ENCODE results near the gene NUDT22. TPM values are rescaled to one million over a fixed set of nuclear protein-coding genes. Genes with fewer than 3 reads are reported as not detected.
A peak's percentile ranks its signal among the peaks of the same experiment; 100 is the strongest.

Gene NUDT22
- total RNA-seq, 1 experiment from 2014 or later: 34.2 TPM

DNA sequence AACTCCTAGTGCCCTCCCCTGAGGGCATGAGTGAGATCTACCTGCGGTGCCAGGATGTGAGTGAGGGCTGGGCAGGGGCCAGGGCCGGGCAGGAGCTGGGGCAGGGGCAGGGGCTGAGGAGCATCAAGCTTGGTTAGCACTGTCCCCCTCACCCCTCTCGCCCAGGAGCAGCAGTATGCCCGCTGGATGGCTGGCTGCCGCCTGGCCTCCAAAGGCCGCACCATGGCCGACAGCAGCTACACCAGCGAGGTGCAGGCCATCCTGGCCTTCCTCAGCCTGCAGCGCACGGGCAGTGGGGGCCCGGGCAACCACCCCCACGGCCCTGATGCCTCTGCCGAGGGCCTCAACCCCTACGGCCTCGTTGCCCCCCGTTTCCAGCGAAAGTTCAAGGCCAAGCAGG lies 5.8 kb upstream of the NUDT22 start:
- DNase-seq: no peak
- Histone ChIP-seq H3K27me3 (no peaks in the 10 kb centered on the region), H3K9me3 (no peaks in the 10 kb centered on the region), H3K4me3 (no peak overlapping the region), H3K36me3 (peaks cover 7% of the 10 kb centered on the region; the same call in 1 of the 2 replicates)

DNA sequence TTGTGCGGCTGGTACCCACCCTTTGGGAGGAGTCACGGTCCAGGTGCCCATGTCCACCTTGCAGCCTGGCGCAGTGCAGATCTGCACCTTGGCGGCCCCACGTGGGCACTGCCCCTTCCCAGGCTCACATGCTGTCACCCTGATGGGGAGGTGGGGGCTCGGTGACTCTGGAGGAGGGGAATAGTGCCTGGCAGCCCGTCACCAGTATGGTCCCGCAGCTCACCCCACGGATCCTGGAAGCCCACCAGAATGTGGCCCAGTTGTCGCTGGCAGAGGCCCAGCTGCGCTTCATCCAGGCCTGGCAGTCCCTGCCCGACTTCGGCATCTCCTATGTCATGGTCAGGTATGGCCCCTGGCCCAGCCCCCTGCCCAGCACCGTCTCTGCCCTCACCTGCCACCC lies 5.3 kb upstream of the NUDT22 start:
- no peak for DNase-seq
- H3K36me3 ChIP-seq: peaks cover 7% of the 10 kb centered on the region; the same call in 1 of the 2 replicates
- no peaks in the 10 kb centered on the region for H3K27me3 ChIP-seq

DNA sequence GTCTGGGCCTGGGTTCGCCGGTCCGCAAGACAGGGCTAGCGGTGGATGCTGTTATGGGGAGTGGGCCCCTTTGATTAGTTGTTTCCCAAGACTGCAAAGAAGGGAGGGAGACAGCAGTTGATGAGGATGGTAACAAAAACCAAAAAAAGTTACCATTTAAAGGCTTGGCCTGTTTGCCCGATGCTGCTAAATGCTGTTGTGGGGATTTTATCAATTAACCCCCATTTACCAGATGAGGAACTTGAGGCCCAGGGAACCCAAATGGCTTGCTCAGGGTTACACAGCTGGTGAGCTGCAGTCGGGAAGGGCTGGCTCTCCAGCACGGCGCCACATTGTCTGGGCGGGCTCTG lies 3.4 kb upstream of the NUDT22 start:
- Histone ChIP-seq H3K9me3 (no peaks in the 10 kb centered on the region), H3K27me3 (no peaks in the 10 kb centered on the region), H3K36me3 (peaks cover 7% of the 10 kb centered on the region; the same call in 1 of the 2 replicates), H3K4me3 (no peak overlapping the region)
- DNase-seq: no peak

More for the DNA sequence above, 5.3 kb upstream of the NUDT22 start:
- H3K4me3 ChIP-seq: no peak overlapping the region
- H3K9me3 ChIP-seq: no peaks in the 10 kb centered on the region

DNA sequence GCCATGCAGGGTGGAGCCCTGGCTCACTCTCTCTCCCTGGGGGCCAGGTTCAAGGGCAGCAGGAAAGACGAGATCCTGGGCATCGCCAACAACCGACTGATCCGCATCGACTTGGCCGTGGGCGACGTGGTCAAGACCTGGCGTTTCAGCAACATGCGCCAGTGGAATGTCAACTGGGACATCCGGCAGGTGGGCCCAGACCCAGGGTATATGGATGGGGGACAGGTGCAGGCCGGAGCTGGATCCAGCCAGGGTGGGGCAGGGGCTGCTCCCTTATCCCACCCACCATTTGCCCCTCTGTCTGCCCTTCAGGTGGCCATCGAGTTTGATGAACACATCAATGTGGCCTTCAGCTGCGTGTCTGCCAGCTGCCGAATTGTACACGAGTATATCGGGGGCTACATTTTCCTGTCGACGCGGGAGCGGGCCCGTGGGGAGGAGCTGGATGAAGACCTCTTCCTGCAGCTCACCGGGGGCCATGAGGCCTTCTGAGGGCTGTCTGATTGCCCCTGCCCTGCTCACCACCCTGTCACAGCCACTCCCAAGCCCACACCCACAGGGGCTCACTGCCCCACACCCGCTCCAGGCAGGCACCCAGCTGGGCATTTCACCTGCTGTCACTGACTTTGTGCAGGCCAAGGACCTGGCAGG lies 2.9 kb upstream of the NUDT22 start:
- DNase-seq: no peak
- no peaks in the 10 kb centered on the region for H3K27me3 ChIP-seq
- no peaks in the 10 kb centered on the region for H3K9me3 ChIP-seq

DNA sequence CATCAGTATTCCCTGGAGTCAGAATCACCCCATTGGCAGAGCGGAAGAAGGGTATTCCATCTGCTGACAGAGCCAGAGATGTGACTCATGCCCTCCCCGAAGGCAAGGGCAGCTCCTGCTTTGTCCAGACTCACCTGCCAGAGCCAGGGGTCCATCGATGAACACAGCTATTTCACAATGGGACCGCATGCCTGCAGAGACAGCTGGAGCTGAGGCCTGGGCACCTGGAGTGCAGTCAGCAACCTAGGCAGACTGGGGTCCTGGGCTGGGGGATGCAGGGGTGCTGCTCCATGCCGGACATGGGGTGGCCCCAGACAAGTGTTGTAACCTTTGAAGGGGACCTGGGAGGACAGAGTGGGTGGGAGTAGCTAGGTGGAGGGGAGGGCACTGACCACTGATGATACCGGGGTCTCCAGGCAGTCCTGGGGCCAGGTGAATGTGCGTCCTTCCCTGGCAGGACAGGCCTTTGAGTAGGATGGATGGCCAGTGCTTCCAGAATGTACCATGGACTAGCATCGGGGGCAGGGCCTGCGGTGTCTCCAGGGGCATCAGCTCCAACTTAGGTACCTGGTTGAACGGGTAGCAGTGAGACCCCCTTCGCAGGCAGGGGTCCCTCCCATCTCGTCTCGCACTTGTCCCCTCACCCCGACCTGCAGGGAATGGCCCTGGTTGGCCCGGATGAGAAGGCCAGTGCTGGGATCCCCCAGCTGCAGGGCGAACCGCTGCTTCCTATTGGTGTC lies 1.8 kb upstream of the NUDT22 start:
- Histone ChIP-seq H3K9me3 (no peaks in the 10 kb centered on the region), H3K27me3 (no peaks in the 10 kb centered on the region), H3K36me3 (peaks cover 10% of the 10 kb centered on the region), H3K4me3 (no peak overlapping the region)
- no peak for DNase-seq

More for the DNA sequence above, 2.9 kb upstream of the NUDT22 start:
- Histone ChIP-seq H3K4me3 (no peak overlapping the region), H3K36me3 (peaks cover 7% of the 10 kb centered on the region; the same call in 1 of the 2 replicates)

DNA sequence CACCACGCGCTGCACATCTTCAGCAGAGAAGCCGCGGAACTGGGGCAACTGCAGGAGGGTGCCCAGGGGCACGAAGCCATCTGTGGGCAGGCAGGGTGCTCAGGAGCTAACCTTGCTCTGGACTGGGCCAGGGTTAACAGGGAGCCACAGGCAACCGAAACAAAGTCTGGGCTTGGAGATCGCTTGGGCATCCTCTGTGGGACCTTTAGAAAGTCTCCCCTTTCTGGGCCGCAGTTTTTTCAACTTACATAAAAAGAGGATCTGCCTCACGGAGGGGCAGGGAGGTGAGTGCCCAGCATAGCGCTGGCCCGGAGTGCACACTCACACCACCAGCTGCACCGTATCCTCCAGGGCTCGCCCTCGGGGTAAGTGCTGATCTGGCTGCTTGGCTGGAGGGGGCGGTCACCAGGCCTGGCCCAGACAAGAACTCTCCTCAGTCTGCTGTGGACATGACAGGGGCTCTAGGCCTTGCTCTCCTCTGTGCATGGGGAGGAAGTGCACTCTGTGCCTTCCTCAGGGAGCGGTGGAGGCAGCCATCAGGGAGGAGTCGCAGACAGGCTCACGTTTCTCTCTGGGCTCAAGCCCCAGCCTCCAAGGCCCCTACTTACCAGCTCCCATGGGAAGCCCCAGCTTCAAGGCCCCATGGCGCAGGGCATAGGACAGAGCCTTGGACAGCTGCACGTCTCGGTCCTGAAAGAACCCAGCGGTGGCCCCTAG lies 1.0 kb upstream of the NUDT22 start:
- H3K9me3 ChIP-seq: no peaks in the 10 kb centered on the region
- H3K36me3 ChIP-seq: peaks cover 10% of the 10 kb centered on the region
- DNase-seq: no peak

DNA sequence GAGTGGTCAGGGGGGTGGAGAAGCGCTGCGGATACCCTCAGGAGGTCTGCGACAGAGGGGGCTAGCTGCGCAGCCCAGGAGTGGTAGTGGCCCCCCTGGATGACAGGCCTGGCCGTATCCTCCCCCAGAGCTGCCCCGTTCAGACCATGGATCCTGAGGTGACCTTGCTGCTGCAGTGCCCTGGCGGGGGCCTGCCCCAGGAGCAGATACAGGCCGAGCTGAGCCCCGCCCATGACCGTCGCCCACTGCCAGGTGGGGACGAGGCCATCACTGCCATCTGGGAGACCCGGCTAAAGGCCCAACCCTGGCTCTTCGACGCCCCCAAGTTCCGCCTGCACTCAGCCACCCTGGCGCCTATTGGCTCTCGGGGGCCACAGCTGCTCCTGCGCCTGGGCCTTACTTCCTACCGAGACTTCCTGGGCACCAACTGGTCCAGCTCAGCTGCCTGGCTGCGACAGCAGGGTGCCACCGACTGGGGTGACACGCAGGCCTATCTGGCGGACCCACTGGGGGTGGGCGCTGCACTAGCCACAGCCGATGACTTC lies 505 bp downstream of the NUDT22 start:
- no peaks in the 10 kb centered on the region for H3K27me3 ChIP-seq
- DNase-seq: peak; percentile 52
- no peaks in the 10 kb centered on the region for H3K9me3 ChIP-seq
- H3K4me3 ChIP-seq: peak overlapping the region; percentile 90
- peaks cover 3% of the 10 kb centered on the region; the same call in 1 of the 2 replicates for H3K36me3 ChIP-seq

More for the DNA sequence above, 1.0 kb upstream of the NUDT22 start:
- no peaks in the 10 kb centered on the region for H3K27me3 ChIP-seq
- peak overlapping the region; percentile 90 for H3K4me3 ChIP-seq

DNA sequence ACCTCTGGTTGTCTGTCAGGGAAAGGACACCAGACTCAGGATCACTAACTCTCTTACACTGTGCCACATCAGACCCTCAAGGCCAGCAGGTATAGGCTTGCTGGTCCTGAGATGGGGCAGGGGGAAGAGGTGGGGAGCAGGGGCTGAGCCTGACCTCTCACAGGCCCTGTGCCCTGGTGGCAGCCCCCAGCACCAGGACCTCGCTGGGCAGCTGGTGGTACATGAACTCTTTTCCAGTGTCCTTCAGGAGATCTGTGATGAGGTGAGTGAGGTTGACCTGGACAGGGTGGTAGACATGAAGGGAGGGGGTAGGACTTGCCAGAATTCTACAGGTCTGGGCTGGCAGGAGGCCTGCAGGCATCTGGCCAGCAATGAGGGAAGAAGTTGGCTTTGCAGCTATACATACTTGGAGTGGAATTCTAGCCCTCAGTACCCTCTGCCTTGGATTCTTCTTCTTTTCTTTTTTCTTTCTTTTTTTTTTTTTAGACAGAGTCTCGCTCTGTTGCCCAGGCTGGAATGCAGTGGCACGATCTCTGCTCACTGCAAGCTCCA lies 1.4 kb downstream of the NUDT22 start:
- Histone ChIP-seq H3K36me3 (peaks cover 3% of the 10 kb centered on the region; the same call in 1 of the 2 replicates), H3K27me3 (no peaks in the 10 kb centered on the region), H3K4me3 (peak overlapping the region; percentile 90), H3K9me3 (no peaks in the 10 kb centered on the region)
- DNase-seq: no peak

DNA sequence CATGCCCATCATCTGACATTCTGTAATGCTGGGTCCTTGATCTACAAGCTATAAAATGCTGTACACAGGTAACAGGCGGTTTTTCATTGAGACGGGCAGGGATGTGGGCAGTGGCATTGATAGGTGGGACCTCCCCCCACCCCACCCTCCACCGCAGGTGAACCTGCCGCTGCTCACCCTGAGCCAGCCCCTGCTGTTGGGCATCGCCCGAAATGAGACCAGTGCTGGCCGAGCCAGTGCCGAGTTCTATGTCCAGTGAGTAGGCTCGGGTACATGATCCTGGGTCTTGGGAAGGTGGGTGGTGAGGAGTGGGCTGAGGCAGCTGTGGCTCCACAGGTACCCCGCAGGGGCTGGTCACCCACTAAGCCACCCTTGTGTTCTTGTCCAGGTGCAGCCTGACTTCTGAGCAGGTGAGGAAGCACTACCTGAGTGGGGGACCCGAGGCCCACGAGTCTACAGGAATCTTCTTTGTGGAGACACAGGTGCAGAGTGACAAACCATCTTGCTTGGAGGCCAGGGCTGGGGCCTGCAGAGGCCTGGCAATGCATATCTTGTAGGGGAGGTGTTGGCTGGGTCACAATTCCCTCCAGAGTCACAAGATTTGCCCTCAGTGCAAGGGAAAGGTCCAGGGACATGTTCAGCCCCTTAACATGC lies 3.1 kb downstream of the NUDT22 start:
- DNase-seq: no peak
- Histone ChIP-seq H3K4me3 (no peak overlapping the region), H3K9me3 (no peaks in the 10 kb centered on the region), H3K27me3 (no peaks in the 10 kb centered on the region), H3K36me3 (peaks cover 3% of the 10 kb centered on the region; the same call in 1 of the 2 replicates)

DNA sequence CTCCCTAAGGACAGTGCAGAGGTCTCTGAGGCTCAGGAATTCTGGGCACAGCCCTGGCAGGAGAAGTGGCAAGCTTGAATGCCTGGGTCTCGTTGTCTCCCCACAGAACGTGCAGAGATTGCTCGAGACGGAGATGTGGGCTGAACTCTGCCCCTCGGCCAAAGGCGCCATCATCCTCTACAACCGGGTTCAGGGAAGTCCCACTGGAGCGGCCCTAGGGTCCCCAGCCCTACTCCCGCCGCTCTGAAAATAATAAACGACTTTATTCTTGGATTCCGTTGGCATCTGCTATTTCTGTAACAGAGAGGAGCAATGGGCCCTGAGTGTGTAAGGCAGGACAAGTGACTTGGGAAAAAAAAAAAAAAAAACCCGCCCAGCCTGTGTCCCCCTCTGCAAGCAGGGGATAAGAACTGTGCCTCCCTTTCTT lies 3.7 kb downstream of the NUDT22 start:
- no peak for DNase-seq
- Histone ChIP-seq H3K4me3 (no peak overlapping the region; the same call in 1 of the 2 replicates), H3K36me3 (peaks cover 3% of the 10 kb centered on the region; the same call in 1 of the 2 replicates), H3K27me3 (no peaks in the 10 kb centered on the region), H3K9me3 (no peaks in the 10 kb centered on the region)

DNA sequence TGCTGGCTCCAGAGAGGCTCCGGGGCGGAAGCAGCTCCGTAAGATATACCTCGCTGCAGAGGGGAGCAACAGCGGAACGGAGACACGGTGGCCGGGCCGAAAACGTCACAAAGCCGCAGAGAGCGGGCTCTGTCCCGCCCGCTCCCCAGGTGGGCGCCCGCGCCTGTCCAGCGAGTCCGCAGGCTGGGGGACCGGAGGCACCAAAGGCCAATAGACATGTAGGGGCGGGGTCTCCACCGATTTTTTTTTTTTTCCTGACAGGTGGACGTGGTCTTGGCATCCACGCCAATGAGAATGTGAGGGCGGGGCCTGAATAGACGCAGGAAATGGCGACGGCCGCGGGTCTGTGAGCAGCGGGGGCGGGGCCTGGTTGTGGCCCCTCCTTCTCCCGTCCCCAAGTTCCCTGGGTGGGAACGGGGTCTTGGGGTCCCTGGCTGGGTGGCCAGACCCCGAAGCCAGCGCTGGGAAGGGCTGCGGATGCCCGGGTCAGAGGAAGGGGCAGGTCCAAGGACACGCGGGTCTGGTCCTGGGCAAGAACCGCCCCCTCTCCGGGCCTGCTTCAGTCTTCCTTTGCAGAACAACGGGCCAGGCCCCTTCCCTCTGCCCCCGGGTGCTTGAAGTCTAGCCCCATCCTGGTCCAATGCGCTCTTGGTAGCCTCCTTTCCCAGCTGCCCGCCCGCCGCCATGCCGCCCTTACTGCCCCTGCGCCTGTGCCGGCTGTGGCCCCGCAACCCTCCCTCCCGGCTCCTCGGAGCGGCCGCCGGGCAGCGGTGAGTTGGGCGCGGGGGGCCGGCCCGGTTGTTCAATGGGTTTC lies 4.3 kb downstream of the NUDT22 start, which contains the start of gene DNAJC4:
Gene DNAJC4 (plus strand): TSS at position 378 of the 814 bp plus-strand sequence. CDS start 307 bp downstream, at position 685.
- H3K4me3 ChIP-seq: peak within 1 kb of the TSS; percentile 38
- no peaks in the 10 kb centered on the region for H3K9me3 ChIP-seq
- peak; percentile 60 for DNase-seq
- H3K27me3 ChIP-seq: no peaks in the 10 kb centered on the region
- H3K36me3 ChIP-seq: peaks cover 3% of the 10 kb centered on the region; the same call in 1 of the 2 replicates

DNA sequence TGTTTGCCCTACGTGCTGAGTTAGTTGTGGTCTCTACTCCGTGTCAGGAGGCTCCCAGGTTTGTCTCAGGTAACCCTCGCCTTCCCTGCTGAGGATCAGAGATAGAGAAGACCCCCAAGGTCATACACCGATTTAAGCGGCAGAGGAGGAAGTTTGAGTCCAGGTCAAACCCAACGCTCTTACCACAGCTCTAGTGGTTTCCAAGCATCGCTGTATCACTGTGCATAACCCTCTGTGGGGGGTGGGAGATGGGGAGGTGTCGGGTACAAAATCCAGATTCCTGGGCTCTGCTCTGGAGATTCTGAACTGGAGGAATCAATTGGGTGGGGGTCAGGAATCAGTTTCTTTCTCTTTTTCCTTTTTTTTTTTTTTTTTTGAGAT lies 4.9 kb downstream of the NUDT22 start:
- Histone ChIP-seq H3K36me3 (peaks cover 3% of the 10 kb centered on the region; the same call in 1 of the 2 replicates), H3K27me3 (no peaks in the 10 kb centered on the region), H3K9me3 (no peaks in the 10 kb centered on the region), H3K4me3 (peak overlapping the region; percentile 38)
- no peak for DNase-seq

DNA sequence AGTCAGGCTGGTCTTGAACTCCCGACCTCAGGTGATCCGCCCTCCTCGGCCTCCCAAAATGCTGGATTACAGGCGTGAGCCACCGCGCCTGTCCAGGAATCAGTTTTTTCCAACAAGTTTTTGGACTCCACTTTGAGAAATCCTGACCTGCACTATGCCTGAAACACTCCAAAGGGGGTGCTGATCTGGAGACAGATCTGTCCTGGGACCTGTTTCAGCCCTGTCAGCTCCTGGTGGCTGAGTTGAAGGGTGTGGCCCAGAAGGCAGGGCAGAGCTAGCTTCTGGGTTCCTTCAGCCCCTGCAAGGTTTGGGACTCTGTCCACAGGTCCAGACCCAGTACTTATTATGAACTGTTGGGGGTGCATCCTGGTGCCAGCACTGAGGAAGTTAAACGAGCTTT lies 5.5 kb downstream of the NUDT22 start:
- Histone ChIP-seq H3K4me3 (no peak overlapping the region), H3K9me3 (no peaks in the 10 kb centered on the region), H3K36me3 (peaks cover 3% of the 10 kb centered on the region; the same call in 1 of the 2 replicates), H3K27me3 (no peaks in the 10 kb centered on the region)
- no peak for DNase-seq

DNA sequence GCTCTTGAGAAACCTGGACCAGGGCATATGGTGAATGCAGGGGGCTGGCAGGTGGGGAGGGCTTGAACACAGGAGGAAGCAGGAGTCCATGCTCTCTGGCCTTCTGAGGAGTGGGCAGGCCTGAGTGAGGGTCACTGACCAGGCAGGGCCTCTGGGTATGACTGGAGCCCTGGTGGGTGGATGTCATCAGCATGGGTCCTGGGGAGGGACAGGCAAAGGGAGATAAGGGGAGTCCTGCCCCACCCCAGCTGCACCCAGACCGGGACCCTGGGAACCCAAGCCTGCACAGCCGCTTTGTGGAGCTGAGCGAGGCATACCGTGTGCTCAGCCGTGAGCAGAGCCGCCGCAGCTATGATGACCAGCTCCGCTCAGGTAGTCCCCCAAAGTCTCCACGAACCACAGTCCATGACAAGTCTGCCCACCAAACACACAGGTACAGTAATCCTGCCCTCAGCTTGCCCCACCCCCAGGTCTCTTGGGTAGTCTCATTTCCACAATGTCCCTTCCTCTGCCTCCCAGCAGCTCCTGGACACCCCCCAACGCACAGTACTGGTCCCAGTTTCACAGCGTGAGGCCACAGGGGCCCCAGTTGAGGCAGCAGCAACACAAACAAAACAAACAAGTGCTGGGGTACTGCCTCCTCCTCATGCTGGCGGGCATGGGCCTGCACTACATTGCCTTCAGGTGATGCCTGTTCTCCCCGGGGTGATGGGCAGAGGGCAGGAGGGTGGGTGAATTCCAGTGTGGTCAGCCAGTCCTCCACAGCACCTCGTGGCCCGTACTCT lies 6.3 kb downstream of the NUDT22 start:
- DNase-seq: no peak
- H3K9me3 ChIP-seq: no peaks in the 10 kb centered on the region
- peaks cover 3% of the 10 kb centered on the region; the same call in 1 of the 2 replicates for H3K36me3 ChIP-seq
- H3K4me3 ChIP-seq: no peak overlapping the region
- no peaks in the 10 kb centered on the region for H3K27me3 ChIP-seq

DNA sequence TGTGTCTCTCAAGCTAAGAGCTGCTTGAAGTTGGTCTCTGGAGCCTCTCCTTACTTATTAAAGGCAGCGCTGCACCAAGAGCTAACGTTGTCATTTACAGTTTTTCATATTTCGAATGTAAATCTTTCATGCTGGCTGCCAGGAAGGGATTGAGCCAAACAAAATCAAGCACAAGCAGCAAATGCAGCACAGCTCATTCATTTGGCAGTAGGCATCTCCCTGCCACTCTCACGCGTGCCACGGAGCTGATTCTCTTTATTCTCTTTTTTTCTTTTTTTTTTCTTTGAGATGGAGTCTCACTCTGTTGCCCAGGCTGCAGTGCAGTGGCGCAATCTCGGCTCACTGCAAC lies 6.9 kb downstream of the NUDT22 start:
- DNase-seq: no peak
- Histone ChIP-seq H3K27me3 (no peaks in the 10 kb centered on the region), H3K36me3 (peaks cover 3% of the 10 kb centered on the region; the same call in 1 of the 2 replicates), H3K4me3 (no peak overlapping the region), H3K9me3 (no peaks in the 10 kb centered on the region)
